BE2C (cell line): ENCODE data around the gene GNB1L.

Source experiments
- DNase-seq: peaks from one replicate; pipeline ENCODE4 v3.0.0-alpha.2; 2020
- H3K27me3 ChIP-seq: fragments of 250-450 bp; sonication (Bioruptor Pico); 2 replicates; pipeline ENCODE4 v1.5.1; 2020; ENCODE audit warnings: mild to moderate bottlenecking
- H3K36me3 ChIP-seq: fragments of 250-450 bp; sonication (Bioruptor Pico); 2 replicates; pipeline ENCODE4 v1.5.1; 2020; ENCODE audit warnings: mild to moderate bottlenecking
- H3K4me1 ChIP-seq: fragments of 250-450 bp; sonication (Bioruptor Pico); 2 replicates; pipeline ENCODE4 v1.5.1; 2020
- H3K4me3 ChIP-seq: 2 replicates; pipeline ENCODE4 v1.5.1; 2011; ENCODE audit warnings: low read depth, low read length
- H3K9me3 ChIP-seq: fragments of 250-450 bp; sonication (Bioruptor Pico); 2 replicates; pipeline ENCODE4 v1.5.1; 2020
- CTCF ChIP-seq: IDR thresholded peaks from 2 replicates; pipeline ENCODE4 v1.5.1; 2012; ENCODE audit warnings: mild to moderate bottlenecking, low read depth, low read length

Gene GNB1L

GRCh38 chr22:19815823-19816290, 38.8 kb downstream of the GNB1L start:
- H3K27me3 ChIP-seq, result no peaks in the 10 kb centered on the region
- no peak overlapping the region for H3K4me3 ChIP-seq
- TF ChIP-seq CTCF, result no peak
- no peaks in the 10 kb centered on the region for H3K9me3 ChIP-seq
- H3K36me3 ChIP-seq, result no peaks in the 10 kb centered on the region
- DNase-seq, result no peak
- H3K4me1 ChIP-seq, result peaks cover 8% of the 10 kb centered on the region; the same call in 1 of the 2 replicates

DNA sequence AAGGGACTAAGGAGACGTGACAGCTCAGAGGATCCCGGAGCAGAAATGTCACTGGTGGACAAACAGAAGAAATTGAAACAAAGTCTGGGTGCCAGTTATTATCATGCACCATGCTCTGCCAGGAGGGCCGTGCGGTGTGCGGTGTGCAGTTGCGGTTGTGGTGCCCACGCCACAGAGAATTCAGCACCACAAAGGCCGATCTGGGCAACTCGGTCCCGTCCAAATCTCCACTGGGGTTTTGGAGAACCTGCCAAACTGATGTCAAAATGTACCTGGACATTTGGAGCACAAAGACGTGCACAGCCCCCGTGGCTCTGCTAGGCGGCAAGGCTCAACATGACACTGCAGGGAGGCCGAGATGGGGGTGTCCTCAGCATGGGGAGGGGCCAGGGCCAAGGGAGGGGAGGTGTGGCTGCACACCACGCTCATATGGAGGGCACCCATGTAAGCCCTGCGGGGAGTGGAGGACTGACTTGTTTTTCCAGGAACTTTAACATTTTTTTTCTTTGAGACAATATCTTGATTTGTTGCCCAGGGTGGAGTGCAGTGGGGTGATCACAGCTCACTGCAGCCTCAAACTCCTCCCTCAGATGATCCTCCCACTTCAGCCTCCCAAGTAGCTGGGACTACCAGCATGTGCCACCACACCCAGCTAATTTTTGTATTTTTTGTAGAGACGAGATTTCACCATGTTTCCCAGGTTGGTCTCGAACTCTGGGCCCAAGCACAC, 39.4 kb downstream of the GNB1L start:
- peaks cover 8% of the 10 kb centered on the region; the same call in 1 of the 2 replicates for H3K4me1 ChIP-seq
- no peaks in the 10 kb centered on the region for H3K36me3 ChIP-seq
- TF ChIP-seq CTCF, result no peak
- H3K27me3 ChIP-seq, result no peaks in the 10 kb centered on the region
- no peaks in the 10 kb centered on the region for H3K9me3 ChIP-seq
- no peak for DNase-seq
- H3K4me3 ChIP-seq, result no peak overlapping the region

DNA sequence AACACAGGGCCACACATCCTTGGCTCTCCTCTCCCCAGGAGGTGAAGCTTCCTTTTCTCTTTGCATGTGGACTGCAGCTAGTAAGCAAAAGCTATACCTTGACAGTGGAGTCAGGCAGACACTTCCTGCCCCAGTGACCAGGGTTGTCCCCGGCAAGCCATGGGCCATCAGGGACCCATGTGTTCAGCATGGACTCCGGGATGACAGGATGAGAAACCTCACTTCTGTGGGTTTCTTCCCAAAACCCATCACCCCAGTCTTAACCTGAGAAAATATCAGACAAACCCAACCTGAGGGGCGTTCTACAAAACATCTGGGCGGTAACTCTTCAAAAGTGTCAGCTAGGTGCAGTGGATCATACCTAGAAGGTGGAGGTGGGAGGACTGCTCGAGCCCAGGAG, 40.2 kb downstream of the GNB1L start:
- no peak for DNase-seq
- H3K36me3 ChIP-seq, result no peaks in the 10 kb centered on the region
- TF ChIP-seq CTCF, result no peak
- H3K27me3 ChIP-seq, result no peaks in the 10 kb centered on the region
- H3K9me3 ChIP-seq, result no peaks in the 10 kb centered on the region
- peaks cover 8% of the 10 kb centered on the region; the same call in 1 of the 2 replicates for H3K4me1 ChIP-seq
- H3K4me3 ChIP-seq, result no peak overlapping the region

DNA sequence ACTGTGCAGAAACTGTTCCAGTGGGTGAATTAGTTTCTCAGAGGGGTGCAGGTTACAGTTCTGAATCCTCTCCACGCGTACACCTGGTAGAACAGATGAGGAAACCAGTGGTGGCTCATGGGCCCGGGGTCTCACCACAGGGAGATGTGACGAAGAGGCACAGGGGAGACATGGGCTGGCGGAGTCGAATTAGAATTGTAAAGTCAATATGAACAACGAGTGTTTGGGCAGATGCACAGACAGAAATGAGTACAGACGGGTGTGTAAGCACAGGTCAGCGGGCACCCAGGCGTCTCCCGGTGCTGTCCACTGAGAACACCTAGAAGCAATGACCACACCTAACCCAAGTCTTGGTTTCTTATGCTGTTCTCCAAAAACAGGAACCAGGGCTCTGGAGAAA, 41.8 kb downstream of the GNB1L start:
- TF ChIP-seq CTCF, result no peak
- H3K27me3 ChIP-seq, result no peaks in the 10 kb centered on the region
- no peak for DNase-seq
- H3K9me3 ChIP-seq, result no peaks in the 10 kb centered on the region
- H3K4me3 ChIP-seq, result no peak overlapping the region
- peaks cover 8% of the 10 kb centered on the region; the same call in 1 of the 2 replicates for H3K4me1 ChIP-seq
- no peaks in the 10 kb centered on the region for H3K36me3 ChIP-seq

- H3K27me3 ChIP-seq, result no peaks in the 10 kb centered on the region
- no peaks in the 10 kb centered on the region for H3K36me3 ChIP-seq
- DNase-seq, result peak; percentile 54
- no peak for TF ChIP-seq CTCF
- H3K4me1 ChIP-seq, result peaks cover 9% of the 10 kb centered on the region; the same call in 1 of the 2 replicates
- no peaks in the 10 kb centered on the region for H3K9me3 ChIP-seq
- no peak overlapping the region for H3K4me3 ChIP-seq
These were observed 42.6 kb downstream of the GNB1L start for GRCh38 chr22:19811811-19812771.
